ENCODE measurements around the gene GJD4. TPM values are rescaled to one million over a fixed set of nuclear protein-coding genes. Genes with fewer than 3 reads are reported as not detected.

The GJD4 gene
- polyA plus RNA-seq, 1 donor: 4.2 TPM

DNA sequence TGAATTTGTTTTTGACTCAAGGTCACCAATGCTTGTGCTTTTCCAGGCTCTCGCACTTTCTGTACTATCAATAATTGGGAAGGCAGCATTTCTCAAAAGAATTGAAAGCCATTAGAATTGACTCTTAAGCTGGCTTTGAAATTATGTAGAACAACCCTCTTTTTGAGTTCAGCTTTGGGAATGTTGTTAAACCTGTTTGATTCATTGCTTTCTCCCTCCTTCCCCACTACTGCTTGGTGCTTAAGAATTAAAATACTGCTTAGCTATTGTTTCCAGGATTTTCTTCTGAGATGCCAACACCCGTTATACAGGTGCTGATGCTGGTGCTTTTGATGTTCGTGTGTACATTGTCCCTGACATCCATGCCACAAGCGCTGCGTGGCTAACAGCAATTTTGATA is 52.5 kb downstream of the GJD4 start:
- no peak for DNase-seq (ENCODE audit: low read depth)

Other genes with a start within 250 kb of the GJD4 start
- 21.9 TPM for gene FZD8, start 37.0 kb downstream of the GJD4 start, polyA plus RNA-seq (ENCODE audit: insufficient read length)